Aorta (tissue), 5 donors: ENCODE results near the gene TUBB3. TPM values are rescaled to one million over a fixed set of nuclear protein-coding genes. Genes with fewer than 3 reads are reported as not detected.
"Not testable (repeated sequence)": the region's sequence is repeated elsewhere in the genome, so short reads cannot be mapped to it uniquely, and the experiment has no call there.

Source experiments
- ATAC-seq: fragments of 200-7000 bp; cut with Tn5 transposase; one replicate; pipeline ENCODE4 v1.9.1; 2022; ENCODE audit warnings: moderate library complexity; ENCODE audit not compliant: low FRiP score
- DNase-seq, 2 donors: peaks; one replicate each; pipeline ENCODE4 v3.0.0-alpha.2; 2020
- H3K27ac ChIP-seq, 2 donors: one replicate each; pipeline ENCODE4 v1.5.1; 2013; ENCODE audit warnings: low read length in 2 of 2, mild to moderate bottlenecking in 2 of 2, moderate library complexity in 2 of 2, control low read depth in 1 of 2, inconsistent platforms in 1 of 2, low read depth in 1 of 2
- H3K27me3 ChIP-seq, 2 donors: one replicate each; pipeline ENCODE4 v1.6.1; 2013; ENCODE audit warnings: control low read depth in 1 of 2, low read length in 1 of 2, mild to moderate bottlenecking in 1 of 2, moderate library complexity in 1 of 2; ENCODE audit not compliant: insufficient read depth in 2 of 2, control insufficient read depth in 1 of 2
- H3K36me3 ChIP-seq, 2 donors: one replicate each; pipeline ENCODE4 v1.6.1; 2013; ENCODE audit warnings: control low read depth in 1 of 2, low read length in 1 of 2, mild to moderate bottlenecking in 1 of 2; ENCODE audit not compliant: insufficient read depth in 2 of 2, control insufficient read depth in 1 of 2
- H3K4me1 ChIP-seq, 2 donors: one replicate each; pipeline ENCODE4 v1.6.1; 2013; ENCODE audit warnings: low read length in 2 of 2, control low read depth in 1 of 2, mild to moderate bottlenecking in 1 of 2, moderate library complexity in 1 of 2; ENCODE audit not compliant: insufficient read depth in 2 of 2, control insufficient read depth in 1 of 2
- H3K4me3 ChIP-seq, 2 donors: one replicate each; pipeline ENCODE4 v1.5.1; 2013; ENCODE audit warnings: low read length in 2 of 2, control low read depth in 1 of 2, mild to moderate bottlenecking in 1 of 2
- H3K9me3 ChIP-seq: one replicate; pipeline ENCODE4 v1.6.1; 2013; ENCODE audit warnings: mild to moderate bottlenecking, low read length; ENCODE audit not compliant: control insufficient read depth
- WGBS, 2 donors: extraction: QIAGEN DNeasy Blood & Tissue Kit; methylation state at CpG; one replicate each; pipeline ENCODE4 v1.1.7; 2013; 5-methylcytosine and 5-hydroxymethylcytosine counted together
- intact Hi-C, 2 donors: fragments of 100-400 bp; cut with DNase I; formaldehyde crosslinking; loops; one replicate each; pipeline versions ENCODE4 v1.14.2 to v1.15.0; 2022
- long read RNA-seq, 2 donors: library from polyadenylated mRNA; unstranded; transcript quantifications; one replicate each; pipeline ENCODE4 v2.0.0, GENCODE V29; 2020 to 2021
- polyA plus RNA-seq, 2 donors: library from polyadenylated mRNA; stranded (reverse); fragments of 200-250 nt; gene quantifications; one replicate each; pipeline ENCODE4 v1.2.3, GENCODE V29; 2013
- total RNA-seq, 2 donors: library from RNA; stranded (reverse); fragmentation: NEBNext Ultra II Directional; extraction: Animal tissue kit (Norgen Biotek cat#: 25700); gene quantifications; one replicate each; pipeline ENCODE4 v1.2.1, GENCODE V29; 2021
- donor health status: healthy with polysubstance abuse.
- donor health status: Bipolar disorder and iron deficiency.
- donor health status: DM: no; HTN: no; CAD: no.
- donor health status: DM: no; HTN: no; CAD: no.
- donor health status: DM: yes; HTN: yes; CAD: no.

The TUBB3 gene
- total RNA-seq: 10 to 100 TPM in 1 of 2 donors, 1 to 10 TPM in 1; 5.6 to 12.5 TPM
- polyA plus RNA-seq: 1 to 10 TPM in 1 of 2 donors, under 1 TPM in 1; 0.38 to 2.4 TPM
- long read RNA-seq, donor 1, transcript TUBB3-201 (4 exons, 1,769 nt): major isoform, 32 of 40 reads
- long read RNA-seq, donor 1, transcript TUBB3-206 (4 exons, 1,978 nt): minor isoform, 5 of 40 reads
- long read RNA-seq, donor 1, partial matches to known transcripts: 1 of 40 reads
- long read RNA-seq, donor 1, other reads (novel, unspliced or antisense): 1 of 40 reads
- long read RNA-seq, donor 2, partial matches to known transcripts: 2 of 7 reads
- long read RNA-seq, donor 2, other reads (novel, unspliced or antisense): 2 of 7 reads

DNA sequence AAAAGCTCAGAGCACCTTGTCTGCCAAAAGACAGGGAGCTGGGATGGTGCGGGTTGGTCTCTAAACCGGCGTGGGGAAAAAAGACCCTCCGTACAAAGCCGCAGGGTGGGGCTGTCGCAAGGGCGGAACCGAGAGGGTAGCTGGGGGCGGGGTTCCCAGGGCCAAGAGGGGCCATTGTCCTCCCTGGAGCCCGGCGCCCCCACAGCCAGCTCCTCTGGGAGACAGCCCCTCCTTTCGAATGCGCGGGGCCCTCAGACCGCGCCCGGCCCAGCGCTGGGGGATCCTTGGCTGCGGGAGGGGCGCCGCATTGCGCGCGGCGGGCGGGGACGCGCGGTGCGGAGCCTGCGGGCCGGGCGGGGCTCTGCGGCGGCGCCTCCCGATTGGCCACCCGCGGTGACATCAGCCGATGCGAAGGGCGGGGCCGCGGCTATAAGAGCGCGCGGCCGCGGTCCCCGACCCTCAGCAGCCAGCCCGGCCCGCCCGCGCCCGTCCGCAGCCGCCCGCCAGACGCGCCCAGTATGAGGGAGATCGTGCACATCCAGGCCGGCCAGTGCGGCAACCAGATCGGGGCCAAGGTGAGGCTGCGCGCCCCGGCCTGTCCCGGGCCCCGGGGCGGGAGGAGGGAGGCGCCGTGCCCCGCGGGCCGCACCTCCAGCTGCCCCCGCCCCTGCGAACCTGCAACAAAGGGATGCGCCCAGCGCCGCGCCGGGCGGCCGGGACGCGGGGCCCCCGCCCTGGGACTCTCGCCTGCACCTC is at the start of gene TUBB3:
TSS of gene TUBB3 (plus strand) at position 459 of the 756 bp plus-strand sequence. CDS start at position 519, 60 bp downstream.
- intact Hi-C loops: loop anchor here in 1 of 2 donors (10.0 kb wide), 1 partner anchor 102 kb away; no protein-coding TSS in a partner anchor
- Histone ChIP-seq H3K36me3 (no peaks in the 10 kb centered on the region), H3K9me3 (no peaks in the 10 kb centered on the region), H3K4me1 (no peaks in the 10 kb centered on the region), H3K27me3 (peaks cover 0 to 2% of the 10 kb centered on the region in 2 donors), H3K4me3 (peak within 1 kb of the TSS; percentile 23 to 45), H3K27ac (no peak within 1 kb of the TSS)
- 1 to 2% methylated on average over 40 to 88 of the region's 88 CpGs for WGBS, 2 donors
- peak; percentile 40 for ATAC-seq
- DNase-seq: peak; percentile 85 to 90

DNA sequence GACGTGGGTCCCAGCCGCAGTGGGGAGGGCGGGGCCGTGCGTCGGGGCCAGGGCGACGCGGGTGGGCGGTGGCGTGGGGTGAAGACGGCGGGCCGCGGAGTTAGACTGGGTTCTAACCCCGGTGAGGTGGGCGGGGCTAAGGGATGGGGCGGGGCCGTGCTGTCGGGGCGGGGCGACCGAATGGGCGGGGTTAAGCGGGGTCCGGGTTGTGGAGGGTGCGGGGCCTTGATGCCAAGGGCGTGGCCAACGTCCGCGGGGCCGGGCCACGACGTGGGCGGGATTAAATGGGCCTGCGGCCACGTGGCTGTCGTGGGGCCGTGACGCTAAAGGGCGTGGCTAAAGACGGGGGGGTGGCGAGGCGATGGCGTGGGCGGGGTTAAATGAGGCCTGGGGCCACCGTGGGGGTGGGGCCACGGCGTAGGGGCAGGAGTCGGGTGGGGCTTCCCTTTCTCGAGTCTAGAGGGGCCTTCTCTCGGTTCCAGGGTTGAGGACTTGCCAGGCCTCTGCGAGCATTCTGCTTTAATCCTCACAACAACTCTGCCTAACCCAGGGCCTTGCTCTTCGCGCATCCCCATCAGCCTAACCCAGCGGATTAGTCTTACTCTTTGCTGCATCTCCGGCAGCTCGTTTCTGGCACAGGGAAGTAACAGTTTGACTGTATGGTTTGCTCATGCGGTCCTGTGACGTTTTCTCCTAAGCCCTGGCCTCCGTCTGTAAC is 49.0 kb upstream of the TUBB3 start:
- Histone ChIP-seq H3K4me3 (peak overlapping the region; percentile 36 to 82), H3K27ac (peak overlapping the region; percentile 52 to 99), H3K4me1 (no peaks in the 10 kb centered on the region), H3K27me3 (no peaks in the 10 kb centered on the region), H3K9me3 (no peaks in the 10 kb centered on the region), H3K36me3 (no peaks in the 10 kb centered on the region)
- DNase-seq (peak; percentile 97 to 99), ATAC-seq (peak; percentile 96)
- WGBS, 2 donors: 3% methylated on average over 39 to 61 of the region's 61 CpGs
- intact Hi-C loops: loop anchor here (5.0 to 10.0 kb wide), 4 partner anchors 47 to 172 kb away; partner anchors contain the start of genes DBNDD1 (in 1 of the 2), SPATA2L (in 1 of the 2) and SPIRE2 (in 1 of the 2)

DNA sequence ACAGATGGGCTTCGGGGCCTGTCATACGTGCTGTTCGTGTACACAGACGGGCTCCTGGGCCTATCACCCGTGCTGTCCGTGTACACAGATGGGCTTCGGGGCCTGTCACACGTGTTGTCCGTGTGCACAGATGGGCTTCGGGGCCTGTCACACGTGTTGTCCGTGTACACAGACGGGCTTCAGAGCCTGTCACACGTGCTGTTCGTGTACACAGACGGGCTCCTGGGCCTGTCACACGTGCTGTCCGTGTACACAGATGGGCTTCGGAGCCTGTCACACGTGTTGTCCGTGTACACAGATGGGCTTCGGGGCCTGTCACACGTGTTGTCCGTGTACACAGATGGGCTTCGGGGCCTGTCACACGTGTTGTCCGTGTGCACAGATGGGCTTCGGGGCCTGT is 44.0 kb upstream of the TUBB3 start:
- not testable (repeated sequence) for DNase-seq, ATAC-seq
- WGBS, 2 donors: 96% methylated on average over 27 to 28 of the region's 28 CpGs

DNA sequence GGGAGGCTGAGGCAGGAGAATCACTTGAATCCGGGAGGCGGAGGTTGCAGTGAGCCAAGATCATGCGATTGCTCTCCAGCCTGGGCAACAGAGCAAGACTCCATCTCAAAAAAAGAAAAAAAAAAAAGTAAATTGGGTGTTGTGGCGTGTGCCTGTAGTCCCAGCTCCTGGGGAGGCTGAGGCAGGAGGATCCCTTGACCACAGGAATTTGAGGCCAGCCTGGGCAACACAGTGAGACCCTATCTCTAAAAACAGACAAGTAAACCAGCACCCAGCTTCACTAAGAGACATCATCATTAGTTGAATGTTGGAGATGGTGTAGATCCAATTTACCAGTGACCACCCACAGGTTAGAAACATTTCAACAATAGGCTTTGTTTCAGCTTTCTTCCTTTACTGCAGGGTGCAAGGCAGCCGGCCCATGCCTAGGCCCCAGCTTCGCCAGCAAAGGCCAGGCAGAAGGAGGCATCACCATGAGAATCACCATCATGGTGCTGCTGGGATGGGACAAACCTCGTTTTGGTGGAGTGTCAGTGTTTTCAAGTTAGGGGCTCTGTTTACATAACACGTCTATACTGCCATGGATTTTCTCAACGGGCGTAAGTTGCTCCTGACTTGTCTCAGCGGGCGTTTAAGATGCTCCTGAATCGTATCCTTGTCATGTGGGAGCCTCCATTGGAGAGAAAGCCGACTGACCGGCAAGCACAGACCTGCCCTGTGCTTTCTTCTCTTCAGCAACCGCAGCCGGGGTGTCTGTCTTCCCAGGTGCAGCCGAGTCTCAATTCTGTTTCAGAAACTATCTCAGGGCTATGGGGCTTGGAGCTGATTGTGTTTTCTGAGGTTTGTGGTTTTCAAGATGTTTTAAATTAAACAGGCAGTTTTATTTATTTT is 42.4 kb upstream of the TUBB3 start:
- ATAC-seq (no peak), DNase-seq (no peak)
- peaks cover 0 to 11% of the 10 kb centered on the region in 2 donors for H3K36me3 ChIP-seq
- intact Hi-C loops: no loop called here
- H3K9me3 ChIP-seq: no peaks in the 10 kb centered on the region
- H3K4me1 ChIP-seq: no peaks in the 10 kb centered on the region
- H3K27me3 ChIP-seq: no peaks in the 10 kb centered on the region
- H3K4me3 ChIP-seq: no peak overlapping the region
- 86% methylated on average over 18 of the region's 18 CpGs for WGBS, 2 donors
- no peak overlapping the region for H3K27ac ChIP-seq

More for the DNA sequence above, 44.0 kb upstream of the TUBB3 start:
- not testable (repeated sequence) for H3K27ac ChIP-seq, H3K4me3 ChIP-seq, H3K36me3 ChIP-seq, H3K9me3 ChIP-seq, H3K4me1 ChIP-seq, H3K27me3 ChIP-seq
- intact Hi-C loops: loop anchor here (10.0 kb wide), 2 partner anchors 96 to 136 kb away; partner anchors contain the start of gene DBNDD1 (in 1 of the 2)

DNA sequence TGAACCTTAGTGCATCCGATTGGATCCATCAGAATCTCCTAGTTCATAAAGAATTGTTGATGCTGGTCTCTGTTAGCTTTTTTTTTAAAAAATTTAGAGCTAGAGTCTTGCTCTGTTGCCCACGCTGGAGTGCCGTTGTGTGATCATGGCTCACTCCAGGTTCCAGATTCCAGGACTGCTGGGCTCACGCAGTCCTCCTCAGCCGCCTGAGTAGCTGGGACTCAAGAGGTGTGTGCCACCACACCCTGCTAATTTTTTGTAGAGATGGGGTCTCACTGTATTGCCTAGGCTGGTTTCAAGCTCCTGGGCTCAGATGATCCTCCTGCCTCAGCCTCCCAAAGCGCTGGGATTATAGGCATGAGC is 41.8 kb upstream of the TUBB3 start:
- Histone ChIP-seq H3K27me3 (no peaks in the 10 kb centered on the region), H3K4me1 (no peaks in the 10 kb centered on the region), H3K9me3 (no peaks in the 10 kb centered on the region), H3K36me3 (peaks cover 0 to 11% of the 10 kb centered on the region in 2 donors), H3K4me3 (no peak overlapping the region), H3K27ac (no peak overlapping the region)
- WGBS, 2 donors: 86 to 89% methylated on average over 6 of the region's 6 CpGs
- DNase-seq: no peak
- intact Hi-C loops: no loop called here
- ATAC-seq: no peak

DNA sequence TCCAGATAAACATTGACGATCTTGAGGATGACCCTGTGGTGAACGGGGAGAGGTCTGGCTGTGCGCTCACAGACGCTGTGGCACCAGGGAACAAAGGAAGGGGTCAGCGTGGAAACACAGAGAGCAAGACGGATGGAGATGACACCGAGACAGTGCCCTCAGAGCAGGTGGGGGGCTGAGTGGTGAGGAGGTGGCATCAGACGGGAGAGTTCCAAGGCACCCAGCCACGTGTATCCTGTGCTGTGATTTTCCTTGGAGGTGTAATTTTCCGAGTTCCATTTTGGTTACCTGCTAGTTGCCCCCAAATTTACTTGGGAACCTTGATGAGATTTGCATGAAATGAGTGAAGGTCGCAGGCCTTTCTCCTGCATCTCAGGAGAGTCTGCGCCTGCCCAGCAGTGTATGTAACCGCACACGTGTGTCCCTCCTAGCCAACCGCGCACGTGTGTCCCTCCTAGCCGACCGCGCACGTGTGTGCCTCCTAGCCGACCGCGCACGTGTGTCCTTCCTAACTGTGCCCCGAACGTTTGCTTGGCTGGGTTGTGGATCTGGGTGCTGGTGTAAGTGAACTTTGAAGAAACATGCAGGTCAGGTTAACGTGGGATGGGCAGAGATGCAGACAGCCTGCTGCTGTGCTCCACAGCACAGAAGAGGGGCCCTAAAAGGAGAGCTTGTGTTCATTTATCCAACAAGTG is 39.6 kb upstream of the TUBB3 start:
- H3K36me3 ChIP-seq: peaks cover 0 to 15% of the 10 kb centered on the region in 2 donors
- ATAC-seq: no peak
- no peaks in the 10 kb centered on the region for H3K4me1 ChIP-seq
- 90 to 94% methylated on average over 28 of the region's 28 CpGs for WGBS, 2 donors
- no peak overlapping the region for H3K27ac ChIP-seq
- H3K27me3 ChIP-seq: no peaks in the 10 kb centered on the region
- H3K9me3 ChIP-seq: no peaks in the 10 kb centered on the region
- no peak for DNase-seq
- H3K4me3 ChIP-seq: no peak overlapping the region
- intact Hi-C loops: no loop called here

DNA sequence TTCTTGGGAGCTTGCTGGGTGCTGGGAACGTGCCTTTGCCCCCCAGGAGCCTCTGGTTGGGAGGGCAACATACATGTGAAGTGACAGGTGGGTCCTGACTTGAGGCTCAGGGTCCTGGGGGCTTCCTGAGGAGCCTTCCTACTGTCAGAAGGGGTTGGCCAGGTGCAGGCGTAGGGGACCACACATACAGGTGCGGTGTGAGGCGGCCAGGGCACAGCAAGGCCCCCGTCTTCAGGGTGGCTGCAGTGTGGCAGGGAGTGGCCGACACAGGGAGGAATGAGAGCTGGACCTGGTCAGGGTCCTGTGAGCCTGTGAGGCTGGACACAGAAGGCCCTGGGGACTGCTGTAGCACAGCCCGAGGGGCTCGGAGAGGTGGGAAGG is 39.1 kb upstream of the TUBB3 start:
- Histone ChIP-seq H3K27me3 (no peaks in the 10 kb centered on the region), H3K36me3 (peaks cover 0 to 15% of the 10 kb centered on the region in 2 donors), H3K4me1 (no peaks in the 10 kb centered on the region), H3K4me3 (no peak overlapping the region), H3K27ac (no peak overlapping the region), H3K9me3 (no peaks in the 10 kb centered on the region)
- no peak for DNase-seq
- intact Hi-C loops: no loop called here
- WGBS, 2 donors: 91 to 95% methylated on average over 8 of the region's 8 CpGs
- ATAC-seq: no peak
